HepG2 (cell line): ENCODE measurements around the gene FBXL13. TPM values are rescaled to one million over a fixed set of nuclear protein-coding genes. Genes with fewer than 3 reads are reported as not detected.

Experiments
- ATAC-seq: fragments of 200-7000 bp; cut with Tn5 transposase; 3 replicates; pipeline ENCODE4 v1.9.1; 2020; ENCODE audit warnings: mild to moderate bottlenecking, moderate library complexity
- BruUV-seq: library from RNA; stranded (reverse); fragments of 400-500 nt; replicated peaks from 2 replicates; lab custom pipeline; 2021; lab: Mats Ljungman, UMichigan
- CTCF ChIA-PET: fragments of 300-600 bp; formaldehyde crosslinking; extraction: SDS; loops from one replicate; lab custom pipeline; 2021; ENCODE audit warnings: low total read pairs, inconsistent platforms, low intra/inter-chr PET ratio; lab: Yijun Ruan, JAX
- POLR2A ChIA-PET: fragments of 350-600 bp; sonication (Branson Sonifier 250); formaldehyde crosslinking; loops from one replicate; lab custom pipeline; 2020; ENCODE audit warnings: antibody characterized with exemption, inconsistent platforms; lab: Yijun Ruan, JAX
- DNase-seq: peaks from one replicate; pipeline ENCODE4 v3.0.0-alpha.2; 2015; ENCODE audit warnings: low spot score
- FAIRE-seq: peaks from 3 replicates; lab custom pipeline; 2011; peaks lifted over from hg19 to GRCh38; lab: Jason Lieb, UNC
- H2AFZ ChIP-seq: one replicate; pipeline ENCODE4 v1.6.1; 2011; ENCODE audit warnings: low read length, inconsistent platforms
- H3K27ac ChIP-seq: fragments of 300-600 bp; 3 replicates; pipeline ENCODE4 v1.8.0; 2011; ENCODE audit warnings: mixed run types, mild to moderate bottlenecking, mixed read lengths, low read length, inconsistent platforms; ENCODE audit not compliant: insufficient read depth; ENCODE audit errors: extremely low read length
- H3K27me3 ChIP-seq, 2 experiments: fragments of 200-600 bp in 1 of 2; 2 replicates in 1 of 2; 3 replicates in 1 of 2; pipeline versions ENCODE4 v1.6.0 to v1.8.0; 2011; ENCODE audit warnings: low read length in 2 of 2, mild to moderate bottlenecking in 2 of 2, moderate library complexity in 2 of 2, inconsistent platforms in 1 of 2; ENCODE audit not compliant: insufficient read depth in 2 of 2, control insufficient read depth in 1 of 2
- H3K36me3 ChIP-seq, 2 experiments: fragments of 200-600 bp in 1 of 2; replicated peaks in 1 of 2; 2 replicates in 1 of 2; 3 replicates in 1 of 2; pipeline versions ENCODE4 v1.5.1 to v1.8.0; 2011; ENCODE audit warnings: low read length in 2 of 2, inconsistent platforms in 1 of 2; ENCODE audit not compliant: insufficient read depth in 2 of 2, control insufficient read depth in 1 of 2
- H3K4me1 ChIP-seq: 2 replicates; pipeline ENCODE4 v1.5.1; 2012; ENCODE audit warnings: low read length, inconsistent platforms; ENCODE audit not compliant: insufficient read depth
- H3K4me2 ChIP-seq: 2 replicates; pipeline ENCODE4 v1.6.0; 2011; ENCODE audit warnings: low read depth, low read length, inconsistent platforms
- H3K4me3 ChIP-seq, 3 experiments: fragments of 200-600 bp in 1 of 3; sonication (generic), shearing (Covaris generic) in 1 of 3; replicated peaks in 1 of 3; 2 replicates each; pipeline ENCODE4 v1.5.1; 2011 to 2016; ENCODE audit warnings: low read length in 3 of 3, inconsistent platforms in 2 of 3, low read depth in 2 of 3, mild to moderate bottlenecking in 2 of 3, control low read depth in 1 of 3, mixed read lengths in 1 of 3; ENCODE audit not compliant: insufficient read depth in 1 of 3
- H3K79me2 ChIP-seq: one replicate; pipeline ENCODE4 v1.6.1; 2011; ENCODE audit warnings: low read length, inconsistent platforms; ENCODE audit not compliant: insufficient read depth
- H3K9ac ChIP-seq: 2 replicates; pipeline ENCODE4 v1.6.0; 2011; ENCODE audit warnings: mild to moderate bottlenecking, low read depth, low read length, inconsistent platforms; ENCODE audit not compliant: insufficient read depth
- H3K9me3 ChIP-seq: 2 replicates; pipeline ENCODE4 v1.5.1; 2012; ENCODE audit warnings: mild to moderate bottlenecking, low read length
- H4K20me1 ChIP-seq: 2 replicates; pipeline ENCODE4 v1.6.0; 2011; ENCODE audit warnings: inconsistent platforms, mild to moderate bottlenecking, low read length, moderate library complexity; ENCODE audit not compliant: insufficient read depth
- ARID3A ChIP-seq: IDR thresholded peaks from 2 replicates; pipeline ENCODE4 v1.6.1; 2012; ENCODE audit warnings: low read depth, low read length, improper control_type of control experiment
- ATF7-NPFF ChIP-seq: sonication (generic); formaldehyde crosslinking; IDR thresholded peaks from 2 replicates; pipeline ENCODE4 v1.8.1; 2023; ENCODE audit warnings: mild to moderate bottlenecking, low read depth, missing genetic modification reagents, moderate library complexity
- ETS1 ChIP-seq: sonication (generic); formaldehyde crosslinking; IDR thresholded peaks from 2 replicates; pipeline ENCODE4 v1.4.0; 2020; ENCODE audit warnings: missing genetic modification reagents
- HOXA9 ChIP-seq: sonication (generic); formaldehyde crosslinking; IDR thresholded peaks from 2 replicates; pipeline ENCODE4 v1.8.1; 2022; ENCODE audit warnings: missing genetic modification reagents, mild to moderate bottlenecking, moderate library complexity, borderline replicate concordance
- MAFF ChIP-seq: IDR thresholded peaks from 2 replicates; pipeline ENCODE4 v1.6.1; 2011; ENCODE audit warnings: low read depth, low read length, improper control_type of control experiment
- NCOA5 ChIP-seq: sonication (generic); formaldehyde crosslinking; IDR thresholded peaks from 2 replicates; pipeline ENCODE4 v1.4.0; 2020; ENCODE audit warnings: missing genetic modification reagents
- PAXIP1 ChIP-seq: sonication (generic); formaldehyde crosslinking; conservative IDR thresholded peaks from 2 replicates; pipeline ENCODE4 v1.4.0; 2020; ENCODE audit warnings: mild to moderate bottlenecking, missing genetic modification reagents, moderate library complexity
- ZBTB49 ChIP-seq: sonication (generic); formaldehyde crosslinking; IDR thresholded peaks from 2 replicates; pipeline ENCODE4 v1.4.0; 2020; ENCODE audit warnings: missing genetic modification reagents, borderline replicate concordance
- ZFX ChIP-seq: sonication (generic); formaldehyde crosslinking; IDR thresholded peaks from 2 replicates; pipeline ENCODE4 v1.4.0; 2020; ENCODE audit warnings: mild to moderate bottlenecking, low read depth, missing genetic modification reagents, moderate library complexity
- ZSCAN29 ChIP-seq: sonication (generic); formaldehyde crosslinking; conservative IDR thresholded peaks from 2 replicates; pipeline ENCODE4 v1.4.0; 2020; ENCODE audit warnings: mild to moderate bottlenecking, missing genetic modification reagents
- WGBS: methylation state at CpG from one replicate; pipeline ENCODE4 v1.1.6; 2017; ENCODE audit warnings: low lambda C conversion rate; 5-methylcytosine and 5-hydroxymethylcytosine counted together
- in situ Hi-C: cut with HindIII; loops from 2 replicates; pipeline ENCODE4 v1.10.0; 2017; ENCODE audit warnings: low pct_unique_long_range_greater_than_20kb; ENCODE audit not compliant: extremely low pct_ligation_motif_present
- intact Hi-C: fragments of 100-400 bp; cut with micrococcal nuclease; formaldehyde crosslinking; loops from one replicate; pipeline ENCODE4 v1.10.0; 2022; ENCODE audit not compliant: unreplicated experiment
- polyA plus RNA-seq, 8 experiments: library from polyadenylated mRNA; depleted of rRNA in 3 of 8; stranded (reverse) in 7 of 8; unstranded in 1 of 8; fragments of >200 nt; fragmentation: Illumina TruSeq in 4 of 8; extraction: Trizol in 4 of 8; gene quantifications; 2 replicates each; pipeline versions ENCODE4 v1.2.1 to v1.2.3, GENCODE V29; 2011 to 2016; ENCODE audit warnings: low read depth in 4 of 8, missing spikeins in 1 of 8, mixed read lengths in 1 of 8; ENCODE audit not compliant: insufficient read depth in 1 of 8
- total RNA-seq, 5 experiments: library from RNA; depleted of rRNA; stranded (reverse); fragments of >200 nt; fragmentation: Illumina TruSeq; extraction: Trizol; gene quantifications; 2 replicates each; pipeline ENCODE4 v1.2.3, GENCODE V29; 2016; ENCODE audit warnings: low read depth in 1 of 5

The FBXL13 gene
- total and polyA plus RNA-seq, 2 of the 13 experiments (the other 11 are each of a cell fraction or from before 2014, with no cell fraction given), result 0.24 to 0.77 TPM

GRCh38 chr7:103100348-103100747 lies 25.8 kb upstream of the FBXL13 start:
- peaks cover 0 to 3% of the 10 kb centered on the region in 2 experiments; a peak in 2 of 5 replicates for H3K36me3 ChIP-seq
- no peak overlapping the region for H3K9ac ChIP-seq
- no peak for ATAC-seq
- ChIA-PET POLR2A (no interaction called here), CTCF (no interaction called here)
- DNase-seq, result no peak
- H3K4me1 ChIP-seq, result peaks cover 3% of the 10 kb centered on the region; the same call in 1 of the 2 replicates
- H3K27ac ChIP-seq, result no peak overlapping the region
- H3K9me3 ChIP-seq, result no peaks in the 10 kb centered on the region
- no peak overlapping the region for H3K4me2 ChIP-seq
- WGBS, result 65% methylated on average over 3 of the region's 3 CpGs
- no peak overlapping the region for H2AFZ ChIP-seq
- BruUV-seq, result no TSS peak
- H3K4me3 ChIP-seq, result no peak overlapping the region
- H4K20me1 ChIP-seq, result no peaks in the 10 kb centered on the region
- H3K27me3 ChIP-seq, result no peaks in the 10 kb centered on the region
- FAIRE-seq, result no peak
- intact Hi-C loops, result no loop called here
- no peaks in the 10 kb centered on the region for H3K79me2 ChIP-seq
- in situ Hi-C loops, result no loop called here
- TF ChIP-seq MAFF (no peak), NCOA5 (CRISPR knock-in tag) (no peak), PAXIP1 (no peak), ZSCAN29 (CRISPR knock-in tag) (no peak), ZBTB49 (CRISPR knock-in tag) (no peak), ZFX (no peak), ATF7-NPFF (no peak), ETS1 (no peak), HOXA9 (no peak), ARID3A (no peak)
